HepG2 (cell line): ENCODE measurements around the gene ZSCAN21. TPM values are rescaled to one million over a fixed set of nuclear protein-coding genes. Genes with fewer than 3 reads are reported as not detected.
A peak's percentile ranks its signal among the peaks of the same experiment; 100 is the strongest.

Experiments used
- BORCS8-MEF2B ChIP-seq: sonication (generic); formaldehyde crosslinking; IDR thresholded peaks from 2 replicates; pipeline ENCODE4 v1.8.0; 2022; ENCODE audit warnings: mild to moderate bottlenecking, missing genetic modification reagents
- CCAR2 ChIP-seq: fragments of 200-400 bp; formaldehyde crosslinking; optimal IDR thresholded peaks from 2 replicates; pipeline ENCODE3; 2018; ENCODE audit warnings: low read depth, mild to moderate bottlenecking, low read length, moderate library complexity
- ERF ChIP-seq: IDR thresholded peaks from 2 replicates; pipeline ENCODE4 v1.6.1; 2018; ENCODE audit warnings: missing biosample characterization, missing genetic modification reagents
- HES4 ChIP-seq: sonication (generic); formaldehyde crosslinking; IDR thresholded peaks from 2 replicates; pipeline ENCODE4 v1.9.0; 2021; ENCODE audit warnings: mild to moderate bottlenecking, missing genetic modification reagents, borderline replicate concordance
- HNF4G ChIP-seq, 2 experiments: sonication (generic) in 1 of 2; formaldehyde crosslinking in 1 of 2; IDR thresholded peaks; 2 replicates each; pipeline versions ENCODE4 v1.4.0 to v1.6.1; 2011 to 2020; ENCODE audit warnings: borderline replicate concordance in 2 of 2, low read depth in 2 of 2, mild to moderate bottlenecking in 2 of 2, low read length in 1 of 2, missing genetic modification reagents in 1 of 2, moderate library complexity in 1 of 2
- MATR3 ChIP-seq: sonication (generic); formaldehyde crosslinking; IDR thresholded peaks from 2 replicates; pipeline ENCODE4 v1.4.0; 2020; ENCODE audit warnings: missing genetic modification reagents
- MEF2D ChIP-seq: sonication (generic); formaldehyde crosslinking; IDR thresholded peaks from 2 replicates; pipeline ENCODE4 v1.5.1; 2020; ENCODE audit warnings: mild to moderate bottlenecking, missing genetic modification reagents
- MEIS2 ChIP-seq: sonication (generic); formaldehyde crosslinking; IDR thresholded peaks from 2 replicates; pipeline ENCODE4 v1.9.0; 2021; ENCODE audit warnings: mild to moderate bottlenecking, missing genetic modification reagents
- MYC ChIP-seq: sonication (generic); formaldehyde crosslinking; IDR thresholded peaks from 2 replicates; pipeline ENCODE4 v1.9.0; 2021; ENCODE audit warnings: missing genetic modification reagents, borderline replicate concordance
- NFKBIZ ChIP-seq: IDR thresholded peaks from 2 replicates; pipeline ENCODE4 v1.6.1; 2018; ENCODE audit warnings: missing genetic modification reagents, missing compliant biosample characterization
- NR2F2 ChIP-seq: IDR thresholded peaks from 2 replicates; pipeline ENCODE4 v1.6.1; 2012; ENCODE audit warnings: low read depth, inconsistent platforms, borderline replicate concordance
- PAWR ChIP-seq: sonication (generic); formaldehyde crosslinking; IDR thresholded peaks from 2 replicates; pipeline ENCODE4 v1.4.0; 2020; ENCODE audit warnings: missing genetic modification reagents, mild to moderate bottlenecking, borderline replicate concordance
- PHB2 ChIP-seq: fragments of 450-650 bp; IDR thresholded peaks from 2 replicates; pipeline ENCODE4 v1.6.1; 2018; ENCODE audit not compliant: partially characterized antibody
- RXRA ChIP-seq: sonication (generic); formaldehyde crosslinking; IDR thresholded peaks from 2 replicates; pipeline ENCODE4 v1.5.1; 2020; ENCODE audit warnings: missing genetic modification reagents
- RXRB ChIP-seq: IDR thresholded peaks from 2 replicates; pipeline ENCODE4 v1.6.1; 2016; ENCODE audit warnings: borderline replicate concordance, missing genetic modification reagents, missing compliant biosample characterization
- SIN3B ChIP-seq: fragments of 150-350 bp; IDR thresholded peaks from 2 replicates; pipeline ENCODE4 v1.6.1; 2014; ENCODE audit warnings: low read length
- TBX2 ChIP-seq: sonication (generic); formaldehyde crosslinking; IDR thresholded peaks from 2 replicates; pipeline ENCODE4 v1.5.0; 2020; ENCODE audit warnings: missing genetic modification reagents, mild to moderate bottlenecking, borderline replicate concordance
- ZBTB25 ChIP-seq: IDR thresholded peaks from 2 replicates; pipeline ENCODE4 v1.6.1; 2018; ENCODE audit warnings: missing genetic modification reagents
- ZBTB42 ChIP-seq: sonication (generic); formaldehyde crosslinking; IDR thresholded peaks from 2 replicates; pipeline ENCODE4 v1.5.0; 2020; ENCODE audit warnings: mild to moderate bottlenecking, missing genetic modification reagents
- ZBTB7B ChIP-seq: sonication (generic); formaldehyde crosslinking; IDR thresholded peaks from 2 replicates; pipeline ENCODE4 v1.4.0; 2020; ENCODE audit warnings: missing genetic modification reagents
- ZFP91 ChIP-seq: sonication (generic); formaldehyde crosslinking; IDR thresholded peaks from 2 replicates; pipeline ENCODE4 v1.9.0; 2022; ENCODE audit warnings: missing genetic modification reagents, mild to moderate bottlenecking, borderline replicate concordance
- ZNF12 ChIP-seq: sonication (generic); formaldehyde crosslinking; IDR thresholded peaks from 2 replicates; pipeline ENCODE4 v1.5.0; 2020; ENCODE audit warnings: missing genetic modification reagents
- ZNF367 ChIP-seq: sonication (generic); formaldehyde crosslinking; IDR thresholded peaks from 2 replicates; pipeline ENCODE4 v1.4.0; 2020; ENCODE audit warnings: missing genetic modification reagents, borderline replicate concordance
- ZNF569 ChIP-seq: sonication (generic); formaldehyde crosslinking; IDR thresholded peaks from 2 replicates; pipeline ENCODE4 v1.5.0; 2020; ENCODE audit warnings: mild to moderate bottlenecking, missing genetic modification reagents, moderate library complexity, borderline replicate concordance
- ZNF644 ChIP-seq: IDR thresholded peaks from 2 replicates; pipeline ENCODE4 v1.6.1; 2016; ENCODE audit warnings: low read depth
- ZNF670 ChIP-seq: sonication (generic); formaldehyde crosslinking; IDR thresholded peaks from 2 replicates; pipeline ENCODE4 v1.8.0; 2022; ENCODE audit warnings: mild to moderate bottlenecking, missing genetic modification reagents, borderline replicate concordance
- ZNF724P ChIP-seq: sonication (generic); formaldehyde crosslinking; IDR thresholded peaks from 2 replicates; pipeline ENCODE4 v1.8.0; 2022; ENCODE audit warnings: missing genetic modification reagents, borderline replicate concordance
- ZNF768 ChIP-seq: sonication (generic); formaldehyde crosslinking; IDR thresholded peaks from 2 replicates; pipeline ENCODE4 v1.4.0; 2020; ENCODE audit warnings: missing genetic modification reagents
- ZNF792 ChIP-seq: IDR thresholded peaks from 2 replicates; pipeline ENCODE4 v1.6.1; 2016
- polyA plus RNA-seq, 8 experiments: library from polyadenylated mRNA; depleted of rRNA in 3 of 8; stranded (reverse) in 7 of 8; unstranded in 1 of 8; fragments of >200 nt; fragmentation: Illumina TruSeq in 4 of 8; extraction: Trizol in 4 of 8; gene quantifications; 2 replicates each; pipeline versions ENCODE4 v1.2.1 to v1.2.3, GENCODE V29; 2011 to 2016; ENCODE audit warnings: low read depth in 4 of 8, missing spikeins in 1 of 8, mixed read lengths in 1 of 8; ENCODE audit not compliant: insufficient read depth in 1 of 8
- total RNA-seq, 5 experiments: library from RNA; depleted of rRNA; stranded (reverse); fragments of >200 nt; fragmentation: Illumina TruSeq; extraction: Trizol; gene quantifications; 2 replicates each; pipeline ENCODE4 v1.2.3, GENCODE V29; 2016; ENCODE audit warnings: low read depth in 1 of 5
- TF ChIP-seq, protein P1 (sequence below): sonication (generic); formaldehyde crosslinking; IDR thresholded peaks from 2 replicates; pipeline ENCODE4 v1.5.0; 2020; ENCODE audit warnings: missing genetic modification reagents, mild to moderate bottlenecking, borderline replicate concordance

ZSCAN21 gene
- total and polyA plus RNA-seq, 2 of the 13 experiments (the other 11 are each of a cell fraction or from before 2014, with no cell fraction given): 7.0 to 10.0 TPM

DNA sequence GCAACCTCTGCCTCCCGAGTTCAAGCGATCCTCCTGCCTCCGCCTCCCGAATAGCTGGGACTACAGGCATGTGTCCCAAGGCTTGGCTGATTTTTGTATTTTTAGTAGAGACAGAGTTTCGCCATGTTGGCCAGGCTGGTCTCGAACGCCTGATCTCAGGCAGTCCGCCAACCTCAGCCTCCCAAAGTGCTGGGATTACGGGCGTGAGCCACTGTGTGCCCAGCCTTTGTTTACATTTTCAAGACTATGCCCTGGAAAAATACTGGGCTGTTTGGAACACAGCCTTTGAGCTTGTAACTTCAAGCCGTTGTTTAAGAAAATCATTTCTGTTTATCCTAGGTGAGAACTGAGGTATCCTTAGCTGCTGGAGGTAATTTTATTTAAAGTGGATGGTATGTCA lies 32.3 kb upstream of the ZSCAN21 start (continued):
- TF ChIP-seq ZNF569 (no peak), NFKBIZ (no peak), PAWR (CRISPR knock-in tag) (no peak), RXRA (peak; percentile 15; the same call in 1 of the 2 replicates), HES4 (CRISPR knock-in tag) (no peak), MYC (CRISPR knock-in tag) (no peak; the same call in 1 of the 2 replicates), ZNF792 (CRISPR knock-in tag) (no peak), NR2F2 (no peak), ZBTB42 (CRISPR knock-in tag) (no peak), MATR3 (CRISPR knock-in tag) (no peak), ZNF768 (CRISPR knock-in tag) (peak; percentile 31; the same call in 1 of the 2 replicates), MEF2D (no peak), ZNF12 (CRISPR knock-in tag) (no peak), ZBTB7B (CRISPR knock-in tag) (0 out of 2 replicates have a peak, but pooled peaks have one; percentile 47), ZNF670 (CRISPR knock-in tag) (no peak), SIN3B (no peak), ZFP91 (peak; percentile 13; the same call in 1 of the 2 replicates), CCAR2 (no peak), ZNF367 (CRISPR knock-in tag) (no peak), TBX2 (CRISPR knock-in tag) (0 out of 2 replicates have a peak, but pooled peaks have one; percentile 14), PHB2 (no peak), ZNF644 (CRISPR knock-in tag) (no peak; the same call in 1 of the 2 replicates), RXRB (peak; percentile 59), ZNF724P (CRISPR knock-in tag) (no peak), ERF (no peak), HNF4G (IDR thresholded peaks at IDR 0.05; ENCODE audit: borderline replicate concordance, low read depth, low read length) (no peak; the same call in 1 of the 2 replicates), HNF4G (CRISPR knock-in tag; IDR thresholded peaks at IDR 0.05; ENCODE audit: borderline replicate concordance, low read depth) (no peak), ZBTB25 (CRISPR knock-in tag) (0 out of 2 replicates have a peak, but pooled peaks have one; percentile 22), BORCS8-MEF2B (no peak; the same call in 1 of the 2 replicates), MEIS2 (CRISPR knock-in tag) (no peak)
- TF ChIP-seq, protein P1, sequence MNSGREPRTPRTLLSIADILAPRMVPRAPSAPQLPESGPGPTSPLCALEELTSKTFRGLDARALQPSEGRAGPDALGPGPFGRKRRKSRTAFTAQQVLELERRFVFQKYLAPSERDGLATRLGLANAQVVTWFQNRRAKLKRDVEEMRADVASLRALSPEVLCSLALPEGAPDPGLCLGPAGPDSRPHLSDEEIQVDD (CRISPR knock-in tag): no peak
